Measurements from ENCODE around the gene NLRC5.
"Not testable (repeated sequence)": the region's sequence is repeated elsewhere in the genome, so short reads cannot be mapped to it uniquely, and the experiment has no call there.

Gene NLRC5

GRCh38 chr16:57093666-57094564, 104.6 kb downstream of the NLRC5 start:
- peak in 2 of 56 donors; percentile 11 to 39 for DNase-seq

GRCh38 chr16:57094911-57095310, 105.6 kb downstream of the NLRC5 start:
- DNase-seq: no peak

GRCh38 chr16:57096192-57096591, 106.8 kb downstream of the NLRC5 start:
- no peak for DNase-seq

GRCh38 chr16:57096793-57097192, 107.4 kb downstream of the NLRC5 start:
- DNase-seq: no peak

GRCh38 chr16:57098188-57098841, 109.0 kb downstream of the NLRC5 start:
- DNase-seq: no peak

- not testable (repeated sequence) for DNase-seq
Observed at GRCh38 chr16:57099965-57100364, 110.6 kb downstream of the NLRC5 start.

- no peak for DNase-seq
Observed at GRCh38 chr16:57100445-57100844, 111.1 kb downstream of the NLRC5 start.

- peak in 7 of 56 donors; percentile 9 to 36 (median 19) for DNase-seq
Observed at GRCh38 chr16:57102888-57103851, 113.8 kb downstream of the NLRC5 start.

- no peak for DNase-seq
Observed at GRCh38 chr16:57104706-57105105, 115.3 kb downstream of the NLRC5 start.

- DNase-seq: no peak
Observed at GRCh38 chr16:57105184-57105583, 115.8 kb downstream of the NLRC5 start.

GRCh38 chr16:57106767-57107166, 117.4 kb downstream of the NLRC5 start:
- DNase-seq: peak in 1 of 56 donors; percentile 48

- DNase-seq: peak in 5 of 56 donors; percentile 20 to 49 (median 26)
Observed at GRCh38 chr16:57107321-57107922, 118.1 kb downstream of the NLRC5 start.

- no peak for DNase-seq
Observed at GRCh38 chr16:57108432-57108831, 119.1 kb downstream of the NLRC5 start.

- not testable (repeated sequence) for DNase-seq
Observed at GRCh38 chr16:57109259-57110105, 120.1 kb downstream of the NLRC5 start.

- no peak for DNase-seq
Observed at GRCh38 chr16:57110937-57111336, 121.6 kb downstream of the NLRC5 start.

- DNase-seq: no peak
Observed at GRCh38 chr16:57111420-57111819, 122.1 kb downstream of the NLRC5 start.

- no peak for DNase-seq
Observed at GRCh38 chr16:57112403-57113041, 123.2 kb downstream of the NLRC5 start.

- DNase-seq: peak in 12 of 56 donors; percentile 16 to 51 (median 40)
Observed at GRCh38 chr16:57113042-57113453, 123.7 kb downstream of the NLRC5 start.

- DNase-seq: no peak
Observed at GRCh38 chr16:57113664-57114063, 124.3 kb downstream of the NLRC5 start.
